GM19099 (cell line): ENCODE data around the gene EXD2.

ENCODE experiments used
- POLR2A ChIP-seq: IDR thresholded peaks from 3 replicates; pipeline ENCODE4 v1.6.1; 2011; ENCODE audit warnings: low read depth; ENCODE audit not compliant: insufficient read length; ENCODE audit errors: extremely low read depth

Gene EXD2

DNA sequence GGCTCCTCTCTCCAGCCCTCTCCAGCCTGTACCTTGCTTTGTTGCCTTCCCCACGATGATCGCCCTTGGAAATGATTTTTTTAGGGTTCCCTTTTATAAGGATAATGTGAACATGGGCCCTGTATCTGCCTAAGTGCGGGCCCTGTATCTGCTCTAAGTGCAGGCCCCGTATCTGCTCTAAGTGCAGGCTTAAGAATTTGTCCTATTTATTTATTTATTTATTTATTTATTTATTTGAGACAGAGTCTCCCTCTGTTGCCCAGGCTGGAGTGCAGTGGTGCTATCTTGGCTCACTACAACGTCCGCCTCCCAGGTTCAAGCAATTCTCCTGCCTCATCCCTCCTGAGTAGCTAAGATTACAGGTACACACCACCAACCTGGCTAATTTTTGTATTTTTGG lies 91.2 kb downstream of the EXD2 start:
- no peak for TF ChIP-seq POLR2A

- TF ChIP-seq POLR2A, result no peak
These were observed 92.9 kb downstream of the EXD2 start for GRCh38 chr14:69284170-69284569.

DNA sequence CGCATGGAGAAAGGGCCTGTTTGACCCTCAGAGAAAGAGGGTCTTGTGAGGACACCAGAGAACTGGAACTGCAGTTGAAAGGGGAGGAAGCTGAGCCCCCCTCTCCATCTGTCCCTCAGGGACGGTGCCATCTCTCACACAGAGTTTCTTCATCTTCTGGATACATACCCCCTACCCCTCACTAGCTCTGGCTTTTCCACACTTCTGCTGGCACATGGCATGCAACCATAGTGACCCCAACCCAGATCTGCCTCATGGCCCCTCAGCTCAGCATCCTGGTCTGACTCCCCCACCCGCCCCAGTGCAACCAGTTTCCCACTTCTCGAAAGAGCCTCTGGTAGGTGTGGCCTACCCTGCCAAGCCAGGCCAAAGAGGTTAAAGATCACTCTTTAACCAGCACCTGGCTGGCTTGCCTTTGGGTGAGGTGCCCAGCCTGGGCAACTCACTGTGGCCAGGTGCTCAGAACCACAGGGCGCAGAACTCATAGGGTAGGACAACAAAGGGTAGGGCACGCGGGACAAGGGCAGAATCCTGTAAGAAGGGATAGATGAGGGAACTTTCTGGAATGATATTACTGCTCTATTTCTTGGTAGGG lies 94.5 kb downstream of the EXD2 start:
- no peak for TF ChIP-seq POLR2A

GRCh38 chr14:69287098-69288010 lies 96.1 kb downstream of the EXD2 start:
- no peak for TF ChIP-seq POLR2A

- TF ChIP-seq POLR2A, result no peak
These were observed 96.9 kb downstream of the EXD2 start for GRCh38 chr14:69288011-69288771.

GRCh38 chr14:69288956-69289705 lies 97.8 kb downstream of the EXD2 start:
- TF ChIP-seq POLR2A, result no peak

GRCh38 chr14:69289811-69290520 lies 98.7 kb downstream of the EXD2 start:
- TF ChIP-seq POLR2A, result no peak

- TF ChIP-seq POLR2A, result no peak
These were observed 100.1 kb downstream of the EXD2 start for GRCh38 chr14:69291396-69291795.

GRCh38 chr14:69291891-69292561 lies 100.7 kb downstream of the EXD2 start:
- no peak for TF ChIP-seq POLR2A
